CD4-positive, alpha-beta memory T cell (primary cell): ENCODE measurements around the gene TIGAR. TPM values are rescaled to one million over a fixed set of nuclear protein-coding genes. Genes with fewer than 3 reads are reported as not detected.

ENCODE experiments used
- CTCF ChIA-PET: fragments of 350-600 bp; sonication (Branson Sonifier 250); formaldehyde crosslinking; loops from one replicate; lab custom pipeline; 2021; ENCODE audit warnings: inconsistent platforms; ENCODE audit not compliant: partially characterized antibody; lab: Charles Lee
- POLR2A ChIA-PET: fragments of 350-600 bp; sonication (Branson Sonifier 250); formaldehyde crosslinking; loops from one replicate; lab custom pipeline; 2021; ENCODE audit not compliant: partially characterized antibody; lab: Charles Lee
- DNase-seq, 5 donors: peaks; one replicate each; pipeline versions ENCODE4 v3.0.0 to v3.0.0-alpha.2; 2020 to 2022; ENCODE audit warnings: mixed read lengths in 1 of 5
- H3K27ac ChIP-seq: one replicate; pipeline ENCODE4 v1.7.0; 2013; ENCODE audit warnings: low read depth, low read length
- H3K27me3 ChIP-seq: 2 replicates; pipeline ENCODE4 v1.7.0; 2013; ENCODE audit warnings: mild to moderate bottlenecking, low read length, moderate library complexity; ENCODE audit not compliant: insufficient read depth
- H3K36me3 ChIP-seq: 2 replicates; pipeline ENCODE4 v1.7.0; 2013; ENCODE audit warnings: mild to moderate bottlenecking, low read length, moderate library complexity; ENCODE audit not compliant: insufficient read depth
- H3K4me1 ChIP-seq: 2 replicates; pipeline ENCODE4 v1.7.0; 2013; ENCODE audit warnings: mild to moderate bottlenecking, low read length, moderate library complexity; ENCODE audit not compliant: insufficient read depth
- H3K4me3 ChIP-seq, 2 donors: one replicate each; pipeline ENCODE4 v1.7.0; 2013; ENCODE audit warnings: low read length in 2 of 2, mild to moderate bottlenecking in 1 of 2
- H3K9me3 ChIP-seq, 2 donors: one replicate each; pipeline ENCODE4 v1.7.0; 2013; ENCODE audit warnings: low read length in 2 of 2, control low read depth in 1 of 2; ENCODE audit not compliant: control insufficient read depth in 1 of 2
- H3K27ac Mint-ChIP-seq, 7 donors: one replicate each; pipeline ENCODE4 v1.8.0; 2020 to 2021; ENCODE audit warnings: mixed read lengths in 7 of 7, mild to moderate bottlenecking in 6 of 7, inconsistent platforms in 3 of 7, moderate library complexity in 3 of 7
- H3K27me3 Mint-ChIP-seq, 2 donors: one replicate each; pipeline ENCODE4 v1.8.0; 2020 to 2021; ENCODE audit warnings: mixed read lengths in 2 of 2
- H3K36me3 Mint-ChIP-seq, 2 donors: one replicate each; pipeline ENCODE4 v1.8.0; 2020 to 2021; ENCODE audit warnings: mixed read lengths in 2 of 2, inconsistent platforms in 1 of 2, mild to moderate bottlenecking in 1 of 2
- H3K4me1 Mint-ChIP-seq, 4 donors: one replicate each; pipeline ENCODE4 v1.8.0; 2020 to 2021; ENCODE audit warnings: mixed read lengths in 4 of 4, mild to moderate bottlenecking in 1 of 4
- H3K4me3 Mint-ChIP-seq, 8 donors: one replicate each; pipeline ENCODE4 v1.8.0; 2020 to 2021; ENCODE audit warnings: mixed read lengths in 8 of 8, mild to moderate bottlenecking in 7 of 8, moderate library complexity in 6 of 8, inconsistent platforms in 3 of 8
- H3K9me3 Mint-ChIP-seq, 8 donors: one replicate each; pipeline ENCODE4 v1.8.0; 2020 to 2021; ENCODE audit warnings: mixed read lengths in 8 of 8, mild to moderate bottlenecking in 5 of 8, inconsistent platforms in 3 of 8, moderate library complexity in 1 of 8
- intact Hi-C: fragments of 100-400 bp; cut with micrococcal nuclease; formaldehyde crosslinking; loops from one replicate; pipeline ENCODE4 v1.15.1; 2023
- polyA plus RNA-seq, 2 donors: library from polyadenylated mRNA; unstranded; fragments of 300-500 nt; fragmentation: Illumina TruSeq; gene quantifications; one replicate each; pipeline ENCODE4 v1.2.3, GENCODE V29; 2021
- total RNA-seq, 2 experiments: library from RNA; stranded (reverse); gene quantifications; one replicate each; pipeline ENCODE4 v1.2.3, GENCODE V29; 2021

Gene TIGAR
- total and polyA plus RNA-seq, 4 experiments from 2014 or later: 1.9 to 17.3 (median 8.9) TPM

DNA sequence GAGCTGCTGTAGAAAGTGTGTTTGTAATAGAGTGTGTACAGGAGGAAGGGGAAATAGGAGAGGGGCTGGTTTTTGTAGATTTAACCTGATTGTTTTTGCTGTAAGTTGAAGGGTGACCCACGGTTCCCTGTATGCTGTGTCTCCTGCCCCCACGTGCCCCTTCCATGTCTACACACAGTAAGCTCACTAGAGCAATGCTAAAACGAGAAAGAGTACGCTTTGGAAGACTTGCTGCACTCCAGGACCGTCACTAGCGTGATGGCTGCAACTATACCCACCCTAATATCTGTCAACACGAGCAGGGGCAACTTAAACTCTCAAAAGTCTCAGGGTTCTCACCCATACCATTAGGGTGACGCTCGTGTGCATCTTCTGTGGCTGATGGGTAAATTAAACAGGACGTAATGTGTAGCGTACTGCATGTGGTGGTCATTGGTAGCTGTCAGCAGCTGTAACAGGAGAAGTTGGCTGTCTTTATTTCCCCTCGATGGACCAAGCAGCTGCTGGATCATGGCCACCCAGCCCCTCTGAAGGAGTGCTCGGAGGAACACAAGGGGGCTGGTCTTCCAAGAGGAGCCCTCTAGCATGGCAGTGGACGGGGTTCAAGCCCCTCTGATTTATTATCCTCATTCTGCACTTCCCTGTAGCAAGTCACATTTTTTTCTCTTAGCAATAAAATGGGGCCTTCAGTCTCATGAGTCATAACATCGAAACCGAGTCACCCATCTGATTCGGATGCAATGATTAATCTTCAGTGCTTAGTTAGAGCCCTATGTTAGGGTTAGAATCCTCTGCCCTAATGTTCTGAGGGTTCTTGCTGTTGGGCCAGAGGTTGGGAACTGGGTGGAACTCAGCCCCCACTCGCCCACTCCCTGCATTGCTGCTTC lies 33.4 kb upstream of the TIGAR start:
- Mint-ChIP-seq H3K27ac (peak overlapping the region; percentile 44 to 97 (median 89)), H3K4me3 (peak overlapping the region in 6 of 8 donors; percentile 5 to 44 (median 30)), H3K4me1 (peaks cover 59 to 100% (median 84%) of the 10 kb centered on the region in 4 donors), H3K27me3 (no peaks in the 10 kb centered on the region), H3K36me3 (peaks cover 83 to 98% of the 10 kb centered on the region in 2 donors), H3K9me3 (peaks cover 0 to 2% (median 0%) of the 10 kb centered on the region in 8 donors)
- DNase-seq: no peak
- Histone ChIP-seq H3K27ac (peak overlapping the region; percentile 26), H3K27me3 (no peaks in the 10 kb centered on the region), H3K4me3 (no peak overlapping the region), H3K9me3 (no peaks in the 10 kb centered on the region), H3K36me3 (peaks cover 94% of the 10 kb centered on the region), H3K4me1 (peaks cover 97% of the 10 kb centered on the region)
- POLR2A ChIA-PET: interaction anchor here (0.6 to 3.3 kb wide), 3 partner anchors 11 to 318 kb away, joined by 3 to 17 read pairs (median 3); partner anchors contain the start of gene CCND2
- intact Hi-C loops: no loop called here
- CTCF ChIA-PET: interaction anchor here (3.3 kb wide), 1 partner anchor 10 kb away, joined by 19 read pairs; no protein-coding TSS in a partner anchor

DNA sequence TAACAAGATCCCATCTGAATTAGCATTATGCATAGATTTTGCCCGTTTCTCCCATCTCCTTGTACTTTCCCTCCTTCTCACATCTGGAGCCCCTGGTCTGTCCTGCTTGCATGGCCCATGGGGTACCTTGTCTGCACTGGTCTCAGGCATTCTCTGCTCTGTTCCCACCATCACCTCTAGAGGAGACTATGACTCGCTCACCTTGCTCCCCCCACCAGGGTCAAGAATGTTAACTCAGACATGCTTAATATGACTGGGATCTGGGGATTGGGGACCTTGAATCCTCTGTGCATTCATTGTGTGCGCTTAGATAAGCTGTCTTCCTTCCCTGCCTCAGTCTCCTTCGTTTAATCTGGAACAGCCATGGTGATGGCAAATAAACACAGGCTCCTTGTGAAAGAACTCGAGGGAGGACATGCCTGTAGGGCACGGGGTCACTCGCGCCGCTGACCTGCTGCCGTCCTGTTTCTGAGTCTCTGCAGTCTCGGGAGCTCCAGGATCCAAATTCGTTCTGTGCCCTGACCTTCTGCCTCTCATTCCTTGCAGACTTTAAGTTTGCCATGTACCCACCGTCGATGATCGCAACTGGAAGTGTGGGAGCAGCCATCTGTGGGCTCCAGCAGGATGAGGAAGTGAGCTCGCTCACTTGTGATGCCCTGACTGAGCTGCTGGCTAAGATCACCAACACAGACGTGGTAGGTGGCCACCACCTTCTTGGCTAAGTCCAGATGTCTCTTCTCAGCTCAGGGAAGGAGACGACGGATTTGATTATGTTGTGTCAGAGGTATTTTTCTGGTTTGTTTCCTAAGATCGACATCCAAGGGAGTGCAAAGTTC lies 32.5 kb upstream of the TIGAR start:
- Histone ChIP-seq H3K27me3 (no peaks in the 10 kb centered on the region), H3K36me3 (peaks cover 92% of the 10 kb centered on the region), H3K27ac (no peak overlapping the region), H3K4me1 (peaks cover 97% of the 10 kb centered on the region), H3K9me3 (no peaks in the 10 kb centered on the region), H3K4me3 (no peak overlapping the region)
- peak overlapping the region in 5 of 8 donors; percentile 7 to 53 (median 44) for H3K4me3 Mint-ChIP-seq
- H3K4me1 Mint-ChIP-seq: peaks cover 64 to 100% (median 86%) of the 10 kb centered on the region in 4 donors
- intact Hi-C loops: no loop called here
- peaks cover 83 to 97% of the 10 kb centered on the region in 2 donors for H3K36me3 Mint-ChIP-seq
- peak overlapping the region; percentile 69 to 92 (median 89) for H3K27ac Mint-ChIP-seq
- CTCF ChIA-PET: interaction anchor here (1.2 to 1.8 kb wide), 4 partner anchors 10 to 402 kb away, joined by 3 to 8 read pairs (median 5); no protein-coding TSS in a partner anchor
- DNase-seq: no peak
- H3K9me3 Mint-ChIP-seq: peaks cover 0 to 2% (median 0%) of the 10 kb centered on the region in 8 donors
- POLR2A ChIA-PET: interaction anchor here (1.4 to 1.5 kb wide), 2 partner anchors 10 to 33 kb away, joined by 4 read pairs; no protein-coding TSS in a partner anchor
- no peaks in the 10 kb centered on the region for H3K27me3 Mint-ChIP-seq

DNA sequence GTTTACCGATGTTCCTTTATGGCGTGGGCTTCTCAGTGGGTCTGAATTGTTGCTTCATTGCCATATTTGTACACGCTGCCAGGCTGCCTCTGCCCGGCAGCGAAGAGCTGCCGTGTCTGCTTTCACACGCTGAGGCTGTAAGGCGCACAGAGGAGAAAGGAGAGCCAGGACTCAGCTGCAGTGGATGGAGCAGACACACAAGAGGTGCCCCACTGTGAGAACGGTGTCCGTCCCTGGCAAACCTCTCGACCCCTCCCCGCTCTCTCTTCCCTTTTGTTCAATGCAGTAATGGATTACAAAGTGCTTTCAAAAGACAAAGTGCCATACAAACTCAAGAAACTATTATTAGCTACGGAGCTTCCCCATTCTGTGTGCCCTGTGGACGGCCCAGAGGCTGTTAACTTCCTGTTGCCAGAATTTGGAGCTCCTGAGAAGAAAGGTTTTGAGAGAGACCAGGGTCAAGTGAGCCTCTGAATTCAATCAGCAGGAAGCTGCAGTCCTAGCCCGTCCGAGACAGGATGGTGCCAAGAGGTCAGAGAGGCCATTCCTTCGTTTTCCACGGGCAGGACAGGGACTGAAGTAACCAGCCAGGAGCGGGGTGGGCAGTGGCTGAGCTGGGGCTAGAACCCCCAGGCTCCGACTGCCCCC lies 31.7 kb upstream of the TIGAR start:
- Mint-ChIP-seq H3K27ac (peak overlapping the region in 5 of 7 donors; percentile 75 to 91 (median 82)), H3K36me3 (peaks cover 82 to 97% of the 10 kb centered on the region in 2 donors), H3K4me3 (peak overlapping the region in 1 of 8 donors; percentile 38), H3K4me1 (peaks cover 65 to 100% (median 87%) of the 10 kb centered on the region in 4 donors), H3K9me3 (peaks cover 0 to 2% (median 0%) of the 10 kb centered on the region in 8 donors), H3K27me3 (no peaks in the 10 kb centered on the region)
- no peaks in the 10 kb centered on the region for H3K27me3 ChIP-seq
- POLR2A ChIA-PET: interaction anchor here (0.6 to 1.5 kb wide), 5 partner anchors 11 to 355 kb away, joined by 3 to 4 read pairs (median 3); partner anchors contain the start of gene CCND2
- no peak for DNase-seq
- peaks cover 97% of the 10 kb centered on the region for H3K4me1 ChIP-seq
- H3K36me3 ChIP-seq: peaks cover 86% of the 10 kb centered on the region
- CTCF ChIA-PET: interaction anchor here (1.2 to 1.8 kb wide), 4 partner anchors 11 to 403 kb away, joined by 3 to 8 read pairs (median 5); no protein-coding TSS in a partner anchor
- H3K9me3 ChIP-seq: no peaks in the 10 kb centered on the region
- intact Hi-C loops: no loop called here
- no peak overlapping the region for H3K4me3 ChIP-seq
- H3K27ac ChIP-seq: no peak overlapping the region

DNA sequence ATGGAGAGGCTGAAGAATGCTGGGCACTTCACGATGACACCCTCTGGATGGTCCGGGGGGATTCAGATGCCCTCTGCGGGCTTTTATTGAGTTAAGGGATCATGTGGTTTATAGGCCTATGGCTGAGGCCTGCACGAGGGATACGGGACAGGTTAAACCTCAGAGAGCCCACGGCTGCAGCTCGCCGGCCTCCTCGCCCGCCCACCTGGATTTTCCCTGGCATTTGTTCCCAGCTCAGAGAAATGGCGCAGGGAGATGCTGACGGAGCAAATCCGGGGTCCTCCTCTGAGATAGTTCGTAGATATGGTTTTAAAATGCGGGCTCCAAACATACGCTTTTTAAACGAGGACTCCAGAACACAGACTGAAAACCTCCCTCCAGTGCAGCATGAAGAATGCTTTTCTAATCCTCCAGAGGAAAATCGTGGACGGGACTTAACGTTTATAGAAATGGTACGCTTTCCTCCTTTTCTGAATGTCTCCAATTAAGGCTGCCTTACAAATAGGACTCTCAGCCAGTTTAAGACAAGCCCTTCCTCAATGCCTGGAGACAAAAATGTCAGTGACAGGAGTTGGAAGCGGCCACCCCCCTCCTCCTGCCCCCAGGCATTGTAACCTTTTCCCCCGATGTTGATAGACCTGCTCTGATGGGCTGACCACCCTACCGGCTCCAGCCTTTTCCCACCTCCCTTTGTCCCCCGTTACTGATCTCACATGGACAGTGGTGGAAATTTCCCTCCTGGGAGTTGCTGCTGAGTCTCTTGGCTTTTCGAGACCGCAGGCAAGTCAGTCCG lies 30.8 kb upstream of the TIGAR start:
- intact Hi-C loops: no loop called here
- no peak for DNase-seq
- H3K27ac Mint-ChIP-seq: peak overlapping the region in 6 of 7 donors; percentile 41 to 91 (median 78)
- Histone ChIP-seq H3K27ac (no peak overlapping the region), H3K9me3 (no peaks in the 10 kb centered on the region), H3K36me3 (peaks cover 88% of the 10 kb centered on the region), H3K4me1 (peaks cover 89% of the 10 kb centered on the region), H3K4me3 (no peak overlapping the region), H3K27me3 (no peaks in the 10 kb centered on the region)
- ChIA-PET CTCF (interaction anchor here (1.2 to 6.8 kb wide), 5 partner anchors 12 to 404 kb away, joined by 3 to 76 read pairs (median 5); no protein-coding TSS in a partner anchor), POLR2A (interaction anchor here (0.8 to 1.5 kb wide), 4 partner anchors 12 to 32 kb away, joined by 3 to 4 read pairs (median 4); partner anchors contain the start of gene CCND2)
- peaks cover 67 to 98% (median 89%) of the 10 kb centered on the region in 4 donors for H3K4me1 Mint-ChIP-seq
- H3K27me3 Mint-ChIP-seq: no peaks in the 10 kb centered on the region
- H3K9me3 Mint-ChIP-seq: peaks cover 0 to 2% (median 0%) of the 10 kb centered on the region in 8 donors
- H3K4me3 Mint-ChIP-seq: peak overlapping the region in 3 of 8 donors; percentile 32 to 71 (median 42)
- H3K36me3 Mint-ChIP-seq: peaks cover 81 to 97% of the 10 kb centered on the region in 2 donors

DNA sequence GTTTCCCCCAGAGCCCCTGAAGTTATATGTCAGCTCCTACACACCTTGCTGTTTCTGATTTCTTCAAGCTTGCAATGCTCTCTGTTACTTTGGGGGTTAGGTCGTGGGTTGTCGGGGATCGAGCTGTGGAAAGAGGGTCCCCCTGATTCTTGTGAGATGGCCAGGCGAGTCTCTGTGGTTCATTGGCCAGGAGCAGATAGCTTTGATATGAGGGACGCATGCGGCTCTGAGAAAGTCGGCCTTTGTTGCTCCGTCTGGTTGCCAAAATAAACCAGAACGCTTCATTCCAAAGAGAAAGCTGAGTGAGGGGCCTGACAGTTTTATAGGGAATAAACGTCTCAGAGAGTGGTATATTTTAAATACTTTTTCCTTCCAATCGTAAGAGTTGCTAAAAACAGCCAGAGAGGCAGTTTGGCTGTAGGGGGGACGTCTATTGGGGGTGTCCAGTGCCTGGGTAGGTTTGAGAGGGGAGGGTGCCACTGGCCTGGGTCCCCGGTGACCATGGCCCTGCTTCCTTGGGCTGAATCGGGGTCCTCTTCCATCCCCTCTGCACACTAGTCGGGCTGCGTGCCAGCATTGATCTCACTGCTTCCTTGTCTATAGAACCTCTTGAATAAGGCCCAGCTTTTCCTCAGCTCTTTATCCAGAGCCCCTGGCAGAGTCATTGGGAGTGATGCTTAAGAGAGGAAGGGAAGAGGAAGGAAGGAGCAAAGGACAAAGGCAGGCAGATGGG lies 28.5 kb upstream of the TIGAR start:
- peaks cover 82% of the 10 kb centered on the region for H3K36me3 ChIP-seq
- DNase-seq: no peak
- Mint-ChIP-seq H3K4me3 (peak overlapping the region; percentile 32 to 84 (median 72)), H3K27me3 (no peaks in the 10 kb centered on the region), H3K9me3 (peaks cover 0 to 1% (median 0%) of the 10 kb centered on the region in 8 donors), H3K4me1 (peaks cover 53 to 90% (median 77%) of the 10 kb centered on the region in 4 donors), H3K27ac (peak overlapping the region; percentile 89 to 99 (median 96)), H3K36me3 (peaks cover 70 to 92% of the 10 kb centered on the region in 2 donors)
- no peaks in the 10 kb centered on the region for H3K9me3 ChIP-seq
- no peaks in the 10 kb centered on the region for H3K27me3 ChIP-seq
- intact Hi-C loops: loop anchor here (1.0 kb wide), 1 partner anchor 29 kb away; the partner anchor contains the start of gene TIGAR
- ChIA-PET POLR2A (interaction anchor here (0.8 to 4.1 kb wide), 3 partner anchors 14 to 395 kb away, joined by 4 to 26 read pairs (median 6); no protein-coding TSS in a partner anchor), CTCF (interaction anchor here (6.8 kb wide), 1 partner anchor 14 kb away, joined by 76 read pairs; no protein-coding TSS in a partner anchor)
- peak overlapping the region; percentile 56 for H3K27ac ChIP-seq
- H3K4me3 ChIP-seq: no peak overlapping the region
- H3K4me1 ChIP-seq: peaks cover 66% of the 10 kb centered on the region
